ENCODE data around the gene TMEM163.
"Not testable (repeated sequence)": the region's sequence is repeated elsewhere in the genome, so short reads cannot be mapped to it uniquely, and the experiment has no call there.

TMEM163 gene

DNA sequence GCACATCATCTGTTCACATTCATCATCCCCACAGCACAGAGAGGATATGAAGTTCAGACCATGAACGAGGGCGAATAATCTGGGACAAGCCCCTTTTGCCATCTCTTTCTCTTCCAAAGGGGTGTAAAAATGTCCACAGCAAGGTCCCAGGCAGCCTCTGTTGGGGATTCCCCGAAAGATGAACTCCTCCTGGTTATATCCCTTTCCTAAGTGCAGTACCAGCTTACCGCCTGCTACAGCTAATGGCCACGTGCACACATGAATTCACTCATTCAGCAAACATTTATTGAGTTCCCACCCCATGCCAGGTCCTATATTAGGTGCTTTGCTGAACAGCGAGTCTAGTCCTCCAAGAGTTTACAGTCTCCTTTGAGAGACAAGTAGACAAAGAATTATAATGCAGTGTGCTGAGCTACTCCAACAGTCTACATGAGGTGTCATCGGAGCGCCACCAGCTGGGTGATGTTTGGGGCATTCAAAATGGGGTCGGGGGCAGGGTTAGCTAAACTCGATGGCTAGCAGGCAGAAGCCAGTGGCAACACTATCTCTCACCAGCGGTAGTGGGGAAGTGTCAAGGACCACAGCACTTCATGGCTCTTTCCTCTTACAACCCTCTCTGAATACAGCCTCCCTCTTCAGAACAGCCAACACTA, 228.9 kb downstream of the TMEM163 start:
- no peak for DNase-seq (ENCODE audit: low read depth)

DNA sequence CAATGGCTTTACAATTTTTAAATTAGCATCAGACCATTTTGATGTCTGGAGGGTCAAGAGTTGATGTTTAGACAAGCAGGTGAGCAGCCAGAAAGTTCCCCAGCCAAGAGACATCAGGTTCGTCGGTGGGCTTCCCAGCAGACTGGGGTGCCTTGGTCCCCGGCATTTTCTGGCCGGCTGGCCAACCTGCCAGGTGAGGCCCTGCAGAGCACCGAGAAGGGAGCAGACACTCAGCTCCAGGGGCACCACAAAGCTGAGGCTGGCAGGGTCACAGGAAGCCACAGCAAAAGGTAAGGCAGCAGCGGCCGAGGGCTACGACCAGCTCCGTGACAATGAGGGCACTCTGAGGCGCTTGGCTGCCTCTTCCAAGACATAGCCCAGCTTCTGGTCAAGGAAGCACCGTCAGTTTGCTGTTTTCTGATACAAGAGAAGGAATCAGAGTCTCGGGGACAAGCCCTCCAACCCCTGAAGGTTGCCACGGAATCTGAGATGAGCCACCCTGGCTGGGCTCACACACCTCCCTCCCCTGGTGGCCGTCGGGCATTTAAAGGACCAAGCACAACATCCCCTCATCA, 235.9 kb downstream of the TMEM163 start:
- no peak for DNase-seq (ENCODE audit: low read depth)

DNA sequence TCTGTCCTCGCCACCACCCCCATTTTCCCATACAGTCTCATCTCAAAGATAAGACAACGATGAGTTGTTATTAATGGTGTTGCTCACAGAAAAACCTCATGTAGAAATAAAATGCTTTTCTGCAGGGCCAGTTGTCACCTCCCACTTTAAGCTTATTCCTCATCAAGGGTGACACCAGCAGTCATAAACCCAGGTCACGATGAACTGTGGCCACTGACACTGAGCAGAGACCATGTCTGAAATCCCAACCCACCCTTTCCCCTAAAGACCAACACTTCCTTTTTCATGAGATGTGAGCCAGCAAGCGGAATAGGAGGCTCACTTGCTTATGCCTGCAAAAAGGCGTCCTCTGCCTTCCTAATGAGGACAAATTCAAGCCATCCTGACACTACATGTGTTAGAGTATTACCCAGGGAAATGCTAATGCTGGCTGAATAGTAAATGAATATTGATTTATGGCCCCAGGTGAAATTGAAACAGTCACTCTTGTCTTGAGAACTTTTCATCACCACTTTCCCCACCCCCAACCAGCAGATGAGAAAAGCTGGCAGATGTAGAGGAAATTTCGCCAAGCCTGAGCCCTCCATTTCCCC, 236.6 kb downstream of the TMEM163 start:
- DNase-seq (ENCODE audit: low read depth) = no peak

DNA sequence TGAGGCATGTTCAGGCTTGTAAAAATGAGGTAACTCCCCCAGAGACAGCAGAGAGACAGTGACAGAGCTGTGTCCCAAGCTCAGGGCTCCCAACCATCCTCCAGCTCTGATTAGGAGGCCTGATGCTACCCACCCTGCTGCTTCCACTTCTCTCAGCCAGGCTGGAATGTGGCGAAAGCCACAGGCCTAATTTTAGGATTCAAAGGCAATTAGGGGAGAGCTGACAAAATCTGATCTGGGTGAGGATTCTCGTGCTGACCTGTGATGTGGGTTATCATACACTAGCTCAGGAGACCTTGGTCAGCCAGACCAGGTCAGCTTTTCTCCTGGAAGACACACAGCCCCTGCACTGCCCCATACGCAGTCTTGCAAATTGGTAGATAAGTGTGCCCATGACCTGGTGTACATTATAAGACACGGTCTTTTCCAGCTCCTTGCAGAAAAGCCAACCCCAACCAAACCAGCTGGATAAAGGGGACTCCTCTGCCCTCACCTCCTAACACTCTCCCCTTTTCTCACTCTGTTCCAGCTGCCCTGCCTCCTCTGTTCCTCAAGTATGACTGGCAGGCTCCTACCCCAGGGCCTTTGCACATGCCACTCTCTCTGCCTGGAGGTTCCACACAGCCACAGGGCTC, 239.0 kb downstream of the TMEM163 start:
- no peak for DNase-seq (ENCODE audit: low read depth)

DNA sequence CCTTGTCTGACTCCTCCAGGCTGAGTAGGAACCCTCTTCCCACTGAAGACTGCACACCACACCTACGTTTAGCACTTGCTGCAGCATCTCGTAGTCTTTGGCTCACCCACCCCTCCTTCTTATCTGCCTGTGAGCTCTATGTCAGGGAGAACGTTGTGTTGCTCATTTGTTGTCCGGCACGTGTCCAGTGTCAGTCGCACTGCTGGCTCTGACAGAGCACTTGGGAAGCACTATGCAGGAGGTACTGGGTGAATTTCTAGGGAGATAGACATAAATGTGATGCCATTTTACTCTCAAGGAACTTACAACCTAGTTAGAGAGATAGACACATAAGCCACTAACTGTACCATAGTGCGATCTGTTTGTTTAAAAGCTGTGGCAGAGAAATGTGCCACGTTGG, 241.8 kb downstream of the TMEM163 start:
- DNase-seq (ENCODE audit: low read depth) = not testable (repeated sequence)

DNA sequence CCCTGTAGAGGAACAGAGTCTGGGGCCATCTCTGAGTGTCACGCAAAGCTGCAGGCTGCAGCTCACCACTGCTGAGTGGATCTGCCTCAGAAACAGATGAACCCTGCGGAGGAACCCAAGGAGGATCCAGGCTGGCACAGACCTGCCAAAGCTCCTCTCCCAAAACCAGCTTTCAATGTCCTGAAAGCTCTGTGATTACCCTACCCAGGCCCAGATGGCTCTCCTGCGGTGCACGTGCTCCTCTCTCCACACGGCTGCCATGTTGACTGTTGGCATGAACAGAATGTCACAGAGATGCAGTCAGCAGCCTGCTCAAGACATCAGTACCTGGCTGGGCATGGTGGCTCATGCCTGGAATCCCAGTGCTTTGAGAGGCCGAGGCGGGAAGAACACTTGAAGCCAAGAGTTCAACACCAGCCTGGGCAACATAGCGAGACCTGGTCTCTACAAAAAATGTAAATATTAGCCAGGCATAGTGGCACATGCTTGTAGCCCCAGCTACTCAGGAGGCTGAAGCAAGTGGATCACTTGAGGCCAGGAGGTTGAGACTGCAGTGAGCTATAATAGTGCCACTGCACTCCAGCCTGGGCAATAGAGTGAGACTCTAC, 248.1 kb downstream of the TMEM163 start:
- no peak for DNase-seq (ENCODE audit: low read depth)

DNA sequence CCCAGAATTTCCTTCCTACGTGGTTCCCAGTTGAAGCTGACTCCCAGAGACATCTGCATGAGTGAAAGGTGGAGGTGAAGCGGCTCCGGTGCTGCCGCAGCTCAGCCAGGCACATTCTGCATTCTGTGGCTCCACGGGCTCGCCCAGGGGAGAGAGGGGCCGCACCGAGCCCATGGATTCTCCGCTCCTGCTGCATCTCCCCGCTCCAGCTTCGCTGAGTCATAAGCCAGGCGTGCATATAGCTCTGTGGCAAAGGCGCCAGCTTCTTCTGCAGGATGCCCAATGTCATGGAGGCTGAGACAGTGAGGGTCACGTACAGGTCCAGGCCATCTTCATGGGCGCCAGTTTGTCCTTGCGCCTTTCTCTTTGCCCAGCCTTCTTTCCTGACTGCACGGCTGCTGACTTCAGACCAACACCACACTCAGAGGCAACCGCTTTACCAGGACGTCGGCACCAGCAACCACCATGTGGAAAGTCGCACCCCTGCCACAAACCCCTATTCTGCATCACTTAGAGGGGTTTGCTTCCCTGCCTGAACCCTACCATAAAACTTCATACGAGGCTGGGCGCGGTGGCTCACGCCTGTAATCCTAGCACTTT, 249.2 kb downstream of the TMEM163 start:
- DNase-seq (ENCODE audit: low read depth) = no peak

DNA sequence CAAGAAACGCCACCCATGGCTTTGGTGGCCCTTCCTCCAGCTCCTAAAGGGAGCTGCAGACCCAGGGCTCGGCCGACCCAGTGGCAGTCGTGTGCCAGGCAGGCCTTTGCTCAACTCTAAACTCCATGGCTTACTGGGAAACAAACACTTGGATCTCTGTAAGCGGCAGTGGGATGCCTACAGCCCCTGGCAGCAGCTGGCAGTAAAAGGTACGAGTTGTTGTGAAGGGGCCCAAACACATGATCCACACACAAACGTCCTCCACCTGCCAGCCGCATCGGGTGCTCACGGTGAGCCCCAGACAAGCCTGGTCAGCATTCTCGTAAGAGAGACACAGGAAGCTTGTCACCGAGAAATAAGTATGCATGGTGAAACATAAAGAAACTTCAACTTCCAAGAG, 250.0 kb downstream of the TMEM163 start:
- no peak for DNase-seq (ENCODE audit: low read depth)

DNA sequence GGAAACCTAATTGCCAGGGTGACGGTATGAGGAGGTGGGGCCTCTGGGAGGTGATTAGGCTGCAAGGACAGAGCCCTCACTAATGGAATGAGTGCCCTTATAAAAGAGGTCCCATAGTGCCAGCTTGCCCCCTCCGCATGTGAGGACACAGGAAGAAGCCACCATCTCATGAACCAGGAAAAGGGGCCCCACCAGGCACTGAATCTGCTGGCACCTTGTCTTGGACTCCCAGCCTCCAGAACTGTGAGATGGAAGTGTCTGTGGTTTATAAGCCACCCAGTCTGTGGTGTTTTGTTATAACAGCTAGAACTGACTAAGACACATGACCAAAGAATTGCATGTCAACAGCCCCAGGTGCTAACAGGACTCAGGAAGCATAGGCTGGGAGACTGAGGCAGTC, 250.6 kb downstream of the TMEM163 start:
- no peak for DNase-seq (ENCODE audit: low read depth)

DNA sequence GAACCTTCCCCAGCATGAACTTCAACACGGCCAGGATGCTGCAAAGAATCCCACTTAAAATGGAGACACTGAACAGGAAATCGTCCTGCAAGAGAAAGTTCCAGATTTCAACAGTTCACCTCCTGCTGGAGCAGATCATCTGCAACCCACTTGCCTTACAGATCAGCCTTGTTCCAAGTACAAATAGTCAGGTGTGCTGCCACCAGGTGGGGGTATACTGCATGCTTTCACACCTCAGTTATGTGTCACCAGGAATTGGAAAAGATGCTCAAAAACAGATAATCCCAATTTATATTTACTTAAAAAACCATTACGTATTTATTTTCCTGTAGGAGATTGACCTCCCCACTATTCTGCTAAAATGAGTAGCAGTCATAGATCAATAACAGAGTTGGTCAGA, 252.7 kb downstream of the TMEM163 start:
- DNase-seq (ENCODE audit: low read depth) = no peak

DNA sequence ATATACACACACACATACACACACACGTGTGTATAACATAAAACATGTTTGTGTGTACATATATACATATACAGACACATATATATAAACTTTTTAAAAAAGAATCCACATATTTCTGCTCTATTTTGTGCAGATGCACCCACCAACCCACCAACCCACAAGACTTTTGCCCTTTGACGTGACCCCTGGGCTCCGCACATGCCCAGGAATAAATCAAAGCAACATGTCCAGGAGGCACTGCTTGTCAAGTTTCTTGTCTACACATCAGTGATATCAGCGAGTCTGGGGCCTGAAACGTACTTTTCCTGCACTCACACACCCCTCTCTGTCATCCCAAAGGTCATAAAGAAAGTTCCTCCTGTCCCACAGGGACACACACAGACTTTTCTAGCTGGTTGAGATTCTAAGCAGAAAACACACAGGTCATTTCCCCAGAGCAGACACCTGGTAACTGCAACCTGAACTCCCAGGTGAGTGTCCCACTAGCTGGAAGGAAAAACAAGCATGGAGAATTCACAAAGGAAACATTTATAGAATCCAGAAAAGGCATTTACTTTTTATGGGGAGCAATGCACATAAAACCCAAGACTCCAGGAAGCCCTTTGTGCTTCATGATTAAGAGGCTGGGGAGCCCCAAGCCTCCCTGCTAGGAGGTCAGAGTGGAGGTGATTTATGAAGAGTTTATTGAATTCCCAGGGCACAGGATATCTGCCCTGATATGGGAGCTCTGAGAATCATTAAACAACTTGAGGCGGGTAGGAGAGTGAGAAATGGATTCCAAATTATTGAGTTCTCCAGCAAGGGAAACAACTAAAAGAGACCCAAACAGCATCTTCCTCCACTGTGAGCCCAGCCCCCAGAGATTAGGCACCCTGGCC, 253.3 kb downstream of the TMEM163 start:
- no peak for DNase-seq (ENCODE audit: low read depth)

DNA sequence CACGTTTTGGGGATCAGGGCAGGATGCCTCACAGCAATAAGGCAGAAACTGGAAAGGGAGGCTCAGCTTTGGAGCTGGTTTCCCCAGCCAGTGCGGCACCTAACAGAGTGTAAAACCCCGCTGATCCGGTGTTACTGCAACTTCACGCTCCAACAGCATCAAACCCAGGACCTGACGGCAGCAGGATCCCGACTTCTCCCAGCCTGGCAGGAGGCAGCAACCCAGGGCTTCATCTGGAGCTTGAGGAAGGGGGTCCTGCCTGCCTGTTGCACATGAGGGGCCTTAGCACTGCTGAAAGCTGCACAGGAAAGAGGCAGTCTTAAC, 255.1 kb downstream of the TMEM163 start:
- no peak for DNase-seq (ENCODE audit: low read depth)

DNA sequence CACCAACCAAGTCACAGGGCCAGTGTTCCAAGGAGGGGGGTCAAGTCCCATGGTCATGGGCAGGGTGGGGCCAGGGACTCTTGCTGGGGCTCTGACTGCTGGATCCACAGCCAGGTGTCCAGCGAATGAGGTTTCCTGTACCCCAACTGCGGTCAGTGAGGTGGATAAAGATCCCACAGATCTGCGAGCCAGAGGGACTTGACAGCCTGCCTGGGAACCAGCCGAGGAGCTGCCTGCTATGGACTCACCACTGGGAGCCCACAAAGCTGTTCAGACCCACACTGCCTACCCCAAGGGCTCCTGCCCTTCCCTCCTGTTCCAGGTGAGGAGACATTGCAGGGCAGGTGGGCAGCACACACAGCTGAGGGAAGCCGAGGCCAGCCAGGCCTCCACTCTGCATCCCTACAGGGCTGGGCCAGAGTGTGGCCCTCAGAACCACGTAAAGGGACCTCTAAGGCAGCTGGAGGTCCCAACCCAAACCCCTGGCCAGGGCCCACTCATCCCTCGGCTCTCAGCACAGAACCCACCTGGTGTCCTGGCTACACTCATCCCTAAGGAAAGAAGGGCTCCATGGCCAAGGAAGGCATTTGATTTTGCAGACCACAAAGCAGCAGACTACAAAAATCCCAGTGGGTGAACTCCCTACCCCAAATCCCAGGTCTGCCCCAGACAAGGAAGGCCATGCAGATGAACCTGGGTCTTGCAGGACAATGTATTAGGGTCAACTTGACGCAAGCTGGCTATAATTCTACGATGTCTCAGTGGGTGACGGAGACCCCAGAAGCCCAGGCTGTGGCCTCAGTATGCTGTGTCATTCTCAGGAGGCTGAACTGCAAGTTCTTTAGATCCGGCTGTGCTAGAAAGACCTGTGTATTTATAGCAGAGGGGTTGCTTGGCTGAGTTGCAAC, 255.8 kb downstream of the TMEM163 start:
- no peak for DNase-seq (ENCODE audit: low read depth)

DNA sequence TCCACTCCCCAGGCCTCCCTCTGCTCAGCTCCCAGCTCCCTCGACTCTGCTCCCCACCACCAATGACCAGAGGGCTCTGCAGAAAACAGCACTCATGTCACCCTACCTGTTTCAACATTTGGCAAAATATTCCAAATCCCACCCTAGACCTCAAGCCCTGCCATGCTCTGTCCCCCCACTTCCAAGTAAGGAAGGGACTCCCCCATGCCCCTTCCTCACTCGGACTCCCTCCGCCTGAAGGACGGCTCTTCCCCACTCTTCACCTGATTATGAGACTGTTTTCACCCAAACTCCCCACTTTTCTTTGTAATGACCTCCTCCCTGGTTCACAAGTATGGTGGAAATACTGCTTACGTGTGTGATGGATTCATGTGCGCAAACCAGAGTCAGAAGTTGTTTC, 256.5 kb downstream of the TMEM163 start:
- DNase-seq (ENCODE audit: low read depth) = no peak

DNA sequence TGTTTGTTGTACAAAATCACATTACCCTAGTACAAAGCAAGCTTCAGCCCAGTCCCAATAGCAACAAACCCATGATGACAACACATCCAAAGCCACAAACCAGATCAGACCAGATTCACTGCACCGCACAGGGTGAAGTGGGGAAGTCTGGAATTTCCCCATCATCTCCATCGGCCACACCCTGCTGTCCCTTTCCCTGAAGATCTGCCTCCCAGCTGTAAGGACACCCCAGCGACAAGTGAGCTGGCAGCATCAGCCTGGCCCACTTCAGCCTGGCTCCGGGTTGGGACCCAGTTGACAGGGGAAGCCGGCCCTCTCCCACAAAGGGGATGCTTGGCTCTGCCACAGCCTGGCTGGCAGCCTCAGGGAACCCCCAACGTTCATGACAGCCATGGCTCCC, 257.3 kb downstream of the TMEM163 start:
- no peak for DNase-seq (ENCODE audit: low read depth)

DNA sequence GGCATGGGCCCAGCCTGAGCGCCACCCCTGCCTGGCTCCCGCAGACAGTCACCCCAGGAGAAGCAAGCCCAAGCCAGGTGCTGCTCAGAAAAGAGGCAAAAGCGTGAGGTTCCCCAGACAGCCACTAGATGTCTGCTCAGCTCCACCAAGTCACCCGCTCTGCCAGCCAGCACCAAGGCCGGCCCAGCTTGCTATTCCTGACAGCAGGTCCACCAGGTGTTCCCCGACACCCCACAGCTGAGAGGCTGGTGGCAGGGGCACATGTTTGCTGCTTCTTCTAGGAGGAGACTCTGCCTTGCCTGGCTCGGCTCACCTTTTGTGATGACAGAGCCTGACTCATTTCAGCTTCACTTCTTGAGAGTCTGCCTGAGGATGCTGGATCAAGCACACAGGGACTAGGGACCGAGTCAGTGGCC, 258.2 kb downstream of the TMEM163 start:
- no peak for DNase-seq (ENCODE audit: low read depth)

DNA sequence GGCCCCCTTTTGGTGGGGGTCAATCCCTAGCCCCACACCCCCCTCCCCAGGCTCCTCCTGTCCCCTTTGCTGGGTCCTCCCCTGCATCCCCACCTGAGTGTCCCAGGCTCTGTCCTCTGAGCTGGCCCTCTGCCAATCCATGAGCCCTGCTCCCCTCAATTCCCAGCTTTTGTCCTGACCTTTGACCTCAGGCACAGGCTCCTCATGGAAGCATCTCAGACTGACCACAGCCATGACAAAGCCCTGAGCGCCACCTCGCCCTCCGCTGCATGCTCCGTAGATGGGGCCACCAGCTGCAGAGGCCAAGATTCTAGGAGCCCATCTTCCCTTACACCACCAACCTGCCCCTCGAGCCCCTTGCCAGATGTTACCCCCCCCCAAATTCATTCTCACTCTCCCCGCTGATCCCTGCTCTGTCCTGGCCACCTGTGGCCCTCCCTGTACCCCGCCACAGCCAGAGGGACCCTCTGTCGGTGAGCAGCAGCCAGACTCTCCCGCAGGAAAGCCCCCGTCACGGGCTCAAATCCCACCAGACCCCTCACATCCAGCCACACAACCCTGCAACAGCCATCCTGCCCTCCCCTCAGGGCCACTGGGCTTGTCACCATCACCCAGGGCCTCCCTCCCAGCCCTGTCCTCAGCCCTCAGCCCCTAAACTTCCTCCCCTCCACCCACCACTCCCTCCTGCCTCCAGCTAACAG, 258.9 kb downstream of the TMEM163 start:
- no peak for DNase-seq (ENCODE audit: low read depth)

DNA sequence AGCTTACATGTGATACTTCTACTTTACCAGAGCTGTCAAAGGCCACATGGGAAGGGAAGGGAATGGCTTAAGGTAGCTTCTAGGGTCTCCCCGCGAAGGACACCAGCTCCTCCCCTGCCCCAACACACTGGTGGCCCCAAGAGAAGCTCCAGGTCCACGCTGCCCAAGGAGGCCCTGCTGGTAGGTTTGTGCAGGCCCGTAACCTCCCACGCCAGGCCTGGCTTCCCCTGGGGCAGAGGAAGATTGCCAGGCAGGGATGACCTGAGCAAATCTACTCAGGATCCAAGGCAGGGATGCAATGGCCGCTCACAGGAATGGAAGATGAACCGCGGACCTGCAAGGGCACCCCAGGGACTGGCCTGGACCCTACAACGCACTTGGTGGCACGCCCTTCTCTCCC, 259.9 kb downstream of the TMEM163 start:
- no peak for DNase-seq (ENCODE audit: low read depth)

DNA sequence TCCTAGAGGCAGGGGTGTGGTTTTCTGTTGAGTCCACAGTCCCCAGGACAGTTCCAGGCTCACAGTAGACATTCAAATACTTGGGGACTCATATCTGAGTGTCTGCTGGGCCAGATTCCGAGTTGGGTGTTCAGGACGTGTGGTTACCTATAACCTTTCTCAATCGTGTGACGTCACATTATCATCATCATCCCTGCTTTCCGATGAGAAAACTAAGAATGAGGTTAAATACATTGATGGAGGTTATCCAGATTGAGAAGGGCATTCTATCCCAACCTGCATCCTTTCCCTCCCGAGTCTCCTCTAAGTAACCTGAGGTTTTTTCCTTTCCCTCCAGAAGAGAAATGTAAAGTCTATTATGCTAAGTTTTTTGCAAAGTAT, 260.3 kb downstream of the TMEM163 start:
- no peak for DNase-seq (ENCODE audit: low read depth)

All from stimulated activated CD8-positive, alpha-beta memory T cell treated with anti-CD3 and anti-CD28 coated beads, Interleukin-12 subunit alpha, Interleukin-12 subunit beta, amount 100 ng/mL, for 1 hour (primary cell).